ENCODE results near the gene SBF2.
"Not testable (repeated sequence)": the region's sequence is repeated elsewhere in the genome, so short reads cannot be mapped to it uniquely, and the experiment has no call there.

Gene SBF2

GRCh38 chr11:10117709-10118351 is 176.2 kb downstream of the SBF2 start:
- DNase-seq (ENCODE audit: low read depth, low spot score): peak; percentile 42

DNA sequence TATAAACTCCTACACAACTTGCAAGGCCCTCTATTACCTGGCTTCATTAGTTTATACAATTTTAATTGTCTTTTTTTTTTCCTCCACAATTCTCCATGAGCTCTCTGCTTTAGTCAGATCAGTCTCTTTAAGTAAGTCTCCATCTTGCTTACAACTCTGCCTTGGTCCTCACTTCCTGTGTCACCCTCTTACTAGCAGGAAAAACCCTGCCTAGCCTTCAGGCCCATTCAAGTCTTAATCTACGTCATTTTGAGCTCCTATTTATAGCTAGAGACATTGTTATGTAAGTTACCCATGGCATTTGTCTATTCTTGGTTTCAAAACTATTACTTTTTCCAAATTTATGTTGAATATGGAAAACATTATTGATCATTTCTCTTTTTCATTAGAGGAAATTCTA is 177.4 kb downstream of the SBF2 start:
- DNase-seq (ENCODE audit: low read depth, low spot score): no peak

- peak; percentile 17 for DNase-seq (ENCODE audit: low read depth, low spot score)
These were observed 179.2 kb downstream of the SBF2 start for GRCh38 chr11:10114593-10115404.

- DNase-seq (ENCODE audit: low read depth, low spot score): no peak
These were observed 180.2 kb downstream of the SBF2 start for GRCh38 chr11:10113852-10114251.

DNA sequence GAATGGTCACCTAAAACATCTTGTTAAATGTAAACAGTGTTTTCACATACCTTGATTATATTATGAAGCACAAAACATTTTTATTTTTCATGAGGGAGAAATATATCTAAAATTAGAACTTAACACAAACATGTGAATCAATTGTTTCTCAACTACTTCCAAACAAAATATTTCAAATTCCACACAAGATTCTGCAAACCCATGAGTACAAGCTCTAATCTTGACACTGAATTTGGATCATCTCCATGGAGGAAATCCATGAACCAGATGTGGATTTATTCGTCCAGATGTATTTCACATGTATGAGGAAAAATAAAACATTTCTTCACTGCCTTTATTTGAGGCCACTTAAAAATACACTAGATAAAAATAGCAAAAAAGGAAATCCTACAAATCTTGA is 184.2 kb downstream of the SBF2 start:
- peak; percentile 22 for DNase-seq (ENCODE audit: low read depth, low spot score)

- DNase-seq (ENCODE audit: low read depth, low spot score): no peak
These were observed 184.9 kb downstream of the SBF2 start for GRCh38 chr11:10108915-10109680.

DNA sequence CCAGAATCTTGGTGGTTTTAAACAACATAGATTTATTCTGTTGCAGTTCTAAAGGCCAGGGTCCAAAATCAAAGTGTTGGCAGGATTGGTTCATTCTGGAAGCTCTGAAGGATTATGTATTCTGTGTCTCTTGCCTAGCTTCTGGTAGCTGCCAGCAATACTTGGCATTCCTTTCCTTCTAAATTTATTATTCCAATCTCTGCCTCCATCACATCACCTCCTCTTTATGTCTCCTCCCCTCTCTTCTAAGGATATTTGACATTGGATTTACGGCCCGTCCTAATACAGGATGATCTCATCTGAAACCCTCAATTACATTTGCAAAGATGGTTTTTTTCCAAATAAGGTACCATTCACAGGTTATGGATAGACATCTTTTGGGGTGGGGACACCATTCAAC is 186.5 kb downstream of the SBF2 start:
- no peak for DNase-seq (ENCODE audit: low read depth, low spot score)

- DNase-seq (ENCODE audit: low read depth, low spot score): no peak
These were observed 196.4 kb downstream of the SBF2 start for GRCh38 chr11:10097615-10098014.

DNA sequence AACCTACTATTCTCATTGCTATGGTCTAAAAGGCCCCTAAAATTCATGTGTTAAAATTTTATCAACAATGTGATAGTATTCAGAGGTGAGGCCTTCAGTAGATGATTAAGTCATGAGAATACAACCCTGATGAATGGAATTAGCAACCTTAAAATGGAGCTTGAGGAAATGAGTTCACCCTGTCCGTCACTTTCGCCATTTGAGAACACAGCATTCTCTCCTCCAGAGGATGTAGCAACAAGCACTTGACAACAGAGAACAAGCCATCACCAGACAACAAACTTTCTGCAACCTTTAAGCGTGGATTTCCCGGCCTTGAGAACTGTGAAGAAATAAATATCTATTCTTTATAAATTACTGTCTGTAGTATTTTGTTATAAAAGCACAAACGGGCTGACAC is 197.0 kb downstream of the SBF2 start:
- DNase-seq (ENCODE audit: low read depth, low spot score): no peak

DNA sequence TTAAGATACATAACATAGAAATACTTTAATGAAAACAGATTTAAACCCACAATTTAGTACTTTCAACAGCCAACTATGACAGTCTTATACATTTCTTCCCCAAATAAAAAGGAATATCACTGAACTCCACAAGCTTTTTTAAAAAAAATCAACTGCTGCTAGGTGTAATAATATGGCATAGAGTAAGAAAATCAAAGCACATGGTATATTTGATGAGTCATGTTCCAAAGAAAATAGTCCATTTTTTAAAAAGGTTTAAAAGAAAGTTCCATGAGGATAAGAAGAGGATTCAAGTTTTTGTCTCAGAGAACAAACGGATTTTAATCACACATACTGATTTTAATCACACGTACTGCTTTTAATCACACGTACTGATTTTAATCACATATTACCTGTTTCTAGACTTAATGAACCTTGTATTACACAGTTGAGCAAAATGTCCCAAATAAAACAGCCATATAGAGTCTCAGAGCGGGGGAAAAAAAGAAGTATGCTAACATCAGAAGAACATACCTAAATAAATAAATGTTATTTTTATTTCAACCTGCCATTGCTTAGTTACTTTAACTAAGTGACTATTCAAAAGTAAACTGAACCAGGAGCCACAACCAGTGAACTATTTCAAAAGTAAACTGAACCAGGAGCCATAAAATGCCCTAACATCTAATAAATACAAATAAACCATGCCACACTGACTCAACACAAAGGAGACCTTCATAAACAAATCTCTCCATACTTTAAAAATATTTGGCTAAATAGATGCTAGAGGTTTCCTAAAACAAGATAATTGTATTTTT is 198.4 kb downstream of the SBF2 start:
- DNase-seq (ENCODE audit: low read depth, low spot score): no peak

GRCh38 chr11:10092426-10092825 is 201.6 kb downstream of the SBF2 start:
- DNase-seq (ENCODE audit: low read depth, low spot score): no peak

DNA sequence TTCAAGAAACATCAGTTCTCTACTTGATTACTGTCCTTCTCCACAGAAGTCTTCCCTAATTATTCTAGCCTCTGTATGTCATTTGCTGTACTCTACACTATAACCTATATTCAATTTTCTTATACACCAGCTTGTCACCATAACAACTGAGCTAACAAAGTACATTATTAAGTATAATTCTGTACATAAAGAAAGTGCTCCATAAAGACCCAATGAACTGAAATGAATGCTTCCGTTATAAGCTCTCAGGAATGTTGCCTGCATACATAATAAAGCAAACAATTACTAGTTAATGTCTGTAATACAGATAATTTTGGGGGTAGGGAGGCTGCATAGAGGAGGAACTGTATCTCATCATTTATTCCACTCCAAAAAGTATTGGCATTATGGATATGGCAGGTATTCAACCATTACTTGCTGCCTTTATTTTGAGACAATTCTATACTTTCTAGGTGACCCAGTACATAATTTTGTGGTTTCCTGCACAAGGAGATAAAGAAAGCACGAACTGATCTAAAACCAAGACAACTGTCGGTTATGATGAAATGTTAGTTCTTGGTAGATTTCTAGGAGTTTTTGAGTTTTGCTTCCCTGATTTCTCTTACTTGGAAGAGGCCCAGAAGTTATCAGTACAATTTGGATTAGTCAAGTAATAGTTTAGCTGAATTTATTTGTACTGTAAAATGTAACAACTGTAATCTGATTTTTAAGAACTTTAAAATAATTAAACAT is 202.5 kb downstream of the SBF2 start:
- no peak for DNase-seq (ENCODE audit: low read depth, low spot score)

DNA sequence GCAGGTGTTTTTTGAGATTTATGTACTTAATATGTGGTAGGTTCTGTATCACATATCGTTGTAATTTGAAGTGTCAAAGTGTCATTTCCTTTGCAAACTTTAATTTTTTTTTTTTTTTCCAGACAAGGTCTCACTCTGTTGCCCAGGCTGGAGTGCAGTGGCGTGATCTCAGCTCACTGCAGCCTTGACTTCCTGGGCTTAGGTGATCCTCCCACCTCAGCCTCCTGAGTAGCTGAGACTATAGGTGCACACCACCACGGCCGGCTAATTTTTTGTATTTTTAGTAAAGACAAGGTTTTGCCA is 206.1 kb downstream of the SBF2 start:
- DNase-seq (ENCODE audit: low read depth, low spot score): not testable (repeated sequence)

- DNase-seq (ENCODE audit: low read depth, low spot score): no peak
These were observed 206.7 kb downstream of the SBF2 start for GRCh38 chr11:10087186-10087922.

GRCh38 chr11:10080138-10080537 is 213.9 kb downstream of the SBF2 start:
- no peak for DNase-seq (ENCODE audit: low read depth, low spot score)

- DNase-seq (ENCODE audit: low read depth, low spot score): peak; percentile 82
These were observed 217.4 kb downstream of the SBF2 start for GRCh38 chr11:10076458-10077141.

DNA sequence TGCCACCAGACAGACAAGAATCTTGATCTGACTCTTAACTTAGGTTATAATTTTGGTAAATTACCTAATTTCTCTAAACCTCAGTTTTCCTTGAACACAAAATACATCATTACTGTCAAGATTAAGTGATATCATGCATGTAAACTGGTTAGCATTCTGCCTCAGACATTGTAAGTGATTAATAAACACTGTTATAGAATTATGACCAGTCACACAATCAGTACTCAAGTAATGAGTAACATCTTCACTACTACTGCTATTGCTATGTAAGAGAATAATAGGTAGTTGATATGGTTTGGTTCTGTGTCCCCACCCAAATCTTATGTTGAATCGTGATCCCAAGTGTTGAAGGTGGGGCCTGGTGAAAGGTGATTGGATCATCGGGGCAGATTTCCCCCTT is 218.9 kb downstream of the SBF2 start:
- no peak for DNase-seq (ENCODE audit: low read depth, low spot score)

- peak; percentile 8 for DNase-seq (ENCODE audit: low read depth, low spot score)
These were observed 221.2 kb downstream of the SBF2 start for GRCh38 chr11:10072841-10073240.

- DNase-seq (ENCODE audit: low read depth, low spot score): no peak
These were observed 221.9 kb downstream of the SBF2 start for GRCh38 chr11:10072142-10072541.
